ENCODE data around the gene PACRG. TPM values are rescaled to one million over a fixed set of nuclear protein-coding genes. Genes with fewer than 3 reads are reported as not detected.

The PACRG gene
- total RNA-seq, 2 donors from 2014 or later = 2.9 to 63.8 TPM

- TF ChIP-seq CTCF (IDR thresholded peaks at IDR 0.05) (no peak), POLR2AphosphoS5 (IDR thresholded peaks at IDR 0.05) (no peak), POLR2A (IDR thresholded peaks at IDR 0.05) (no peak)
- 33% methylated on average over 3 of the region's 3 CpGs for WGBS
- H3K27me3 ChIP-seq (replicated peaks; ENCODE audit: insufficient read depth) = no peaks in the 10 kb centered on the region
- H3K4me1 ChIP-seq (replicated peaks) = no peaks in the 10 kb centered on the region
- H3K9me3 ChIP-seq = no peaks in the 10 kb centered on the region
- H3K27ac ChIP-seq = no peak overlapping the region
- H3K4me3 ChIP-seq = no peak overlapping the region
- DNase-seq (ENCODE audit: low spot score) = no peak
- intact Hi-C loops (cut with DNase I) = no loop called here
- H3K36me3 ChIP-seq = no peaks in the 10 kb centered on the region
Observed at GRCh38 chr6:163176097-163176496, 448.3 kb downstream of the PACRG start.

- DNase-seq (ENCODE audit: low spot score) = no peak
- no peak overlapping the region for H3K4me3 ChIP-seq
- TF ChIP-seq POLR2A (IDR thresholded peaks at IDR 0.05) = no peak
- TF ChIP-seq CTCF (IDR thresholded peaks at IDR 0.05) = no peak
- no peak for TF ChIP-seq POLR2AphosphoS5 (IDR thresholded peaks at IDR 0.05)
- H3K9me3 ChIP-seq = no peaks in the 10 kb centered on the region
- H3K27me3 ChIP-seq (replicated peaks; ENCODE audit: insufficient read depth) = no peaks in the 10 kb centered on the region
- no peaks in the 10 kb centered on the region for H3K36me3 ChIP-seq
- WGBS = 93% methylated on average over 4 of the region's 4 CpGs
- no peak overlapping the region for H3K27ac ChIP-seq
- no peaks in the 10 kb centered on the region for H3K4me1 ChIP-seq (replicated peaks)
- intact Hi-C loops (cut with DNase I) = no loop called here
Observed at GRCh38 chr6:163177007-163177406, 449.2 kb downstream of the PACRG start.

GRCh38 chr6:163177892-163178420, 450.2 kb downstream of the PACRG start:
- TF ChIP-seq POLR2A (IDR thresholded peaks at IDR 0.05) = no peak
- TF ChIP-seq POLR2AphosphoS5 (IDR thresholded peaks at IDR 0.05) = no peak
- no peak for TF ChIP-seq CTCF (IDR thresholded peaks at IDR 0.05)
- no peak overlapping the region for H3K4me3 ChIP-seq
- no peak for DNase-seq (ENCODE audit: low spot score)
- H3K9me3 ChIP-seq = no peaks in the 10 kb centered on the region
- no peaks in the 10 kb centered on the region for H3K36me3 ChIP-seq
- intact Hi-C loops (cut with DNase I) = no loop called here
- no peaks in the 10 kb centered on the region for H3K27me3 ChIP-seq (replicated peaks; ENCODE audit: insufficient read depth)
- H3K27ac ChIP-seq = no peak overlapping the region
- WGBS = 95% methylated on average over 11 of the region's 11 CpGs
- H3K4me1 ChIP-seq (replicated peaks) = no peaks in the 10 kb centered on the region

GRCh38 chr6:163179061-163179460, 451.3 kb downstream of the PACRG start:
- H3K27me3 ChIP-seq (replicated peaks; ENCODE audit: insufficient read depth) = no peaks in the 10 kb centered on the region
- no peak for TF ChIP-seq POLR2A (IDR thresholded peaks at IDR 0.05)
- TF ChIP-seq POLR2AphosphoS5 (IDR thresholded peaks at IDR 0.05) = no peak
- TF ChIP-seq CTCF (IDR thresholded peaks at IDR 0.05) = no peak
- H3K4me1 ChIP-seq (replicated peaks) = no peaks in the 10 kb centered on the region
- no peak overlapping the region for H3K4me3 ChIP-seq
- no peaks in the 10 kb centered on the region for H3K9me3 ChIP-seq
- no peaks in the 10 kb centered on the region for H3K36me3 ChIP-seq
- DNase-seq (ENCODE audit: low spot score) = no peak
- H3K27ac ChIP-seq = no peak overlapping the region
- intact Hi-C loops (cut with DNase I) = no loop called here
- 77% methylated on average over 9 of the region's 9 CpGs for WGBS

GRCh38 chr6:163179721-163180120, 451.9 kb downstream of the PACRG start:
- 93% methylated on average over 7 of the region's 7 CpGs for WGBS
- no peaks in the 10 kb centered on the region for H3K4me1 ChIP-seq (replicated peaks)
- H3K27me3 ChIP-seq (replicated peaks; ENCODE audit: insufficient read depth) = no peaks in the 10 kb centered on the region
- no peaks in the 10 kb centered on the region for H3K36me3 ChIP-seq
- intact Hi-C loops (cut with DNase I) = loop anchor here (10.0 kb wide), 2 partner anchors 215 to 245 kb away; no protein-coding TSS in a partner anchor
- DNase-seq (ENCODE audit: low spot score) = no peak
- TF ChIP-seq CTCF (IDR thresholded peaks at IDR 0.05) (no peak), POLR2AphosphoS5 (IDR thresholded peaks at IDR 0.05) (no peak), POLR2A (IDR thresholded peaks at IDR 0.05) (no peak)
- no peak overlapping the region for H3K4me3 ChIP-seq
- no peak overlapping the region for H3K27ac ChIP-seq
- no peaks in the 10 kb centered on the region for H3K9me3 ChIP-seq

Data from prostate gland (tissue), 2 donors.